ENCODE data around the gene SHISA9. TPM values are rescaled to one million over a fixed set of nuclear protein-coding genes. Genes with fewer than 3 reads are reported as not detected.

SHISA9 gene
- total RNA-seq, 2 donors from 2014 or later, result 0.41 to 0.47 TPM

GRCh38 chr16:12899529-12900143 lies 1.8 kb upstream of the SHISA9 start:
- H3K27ac ChIP-seq, result no peak overlapping the region
- H3K9me3 ChIP-seq, result no peaks in the 10 kb centered on the region
- TF ChIP-seq, protein P1, sequence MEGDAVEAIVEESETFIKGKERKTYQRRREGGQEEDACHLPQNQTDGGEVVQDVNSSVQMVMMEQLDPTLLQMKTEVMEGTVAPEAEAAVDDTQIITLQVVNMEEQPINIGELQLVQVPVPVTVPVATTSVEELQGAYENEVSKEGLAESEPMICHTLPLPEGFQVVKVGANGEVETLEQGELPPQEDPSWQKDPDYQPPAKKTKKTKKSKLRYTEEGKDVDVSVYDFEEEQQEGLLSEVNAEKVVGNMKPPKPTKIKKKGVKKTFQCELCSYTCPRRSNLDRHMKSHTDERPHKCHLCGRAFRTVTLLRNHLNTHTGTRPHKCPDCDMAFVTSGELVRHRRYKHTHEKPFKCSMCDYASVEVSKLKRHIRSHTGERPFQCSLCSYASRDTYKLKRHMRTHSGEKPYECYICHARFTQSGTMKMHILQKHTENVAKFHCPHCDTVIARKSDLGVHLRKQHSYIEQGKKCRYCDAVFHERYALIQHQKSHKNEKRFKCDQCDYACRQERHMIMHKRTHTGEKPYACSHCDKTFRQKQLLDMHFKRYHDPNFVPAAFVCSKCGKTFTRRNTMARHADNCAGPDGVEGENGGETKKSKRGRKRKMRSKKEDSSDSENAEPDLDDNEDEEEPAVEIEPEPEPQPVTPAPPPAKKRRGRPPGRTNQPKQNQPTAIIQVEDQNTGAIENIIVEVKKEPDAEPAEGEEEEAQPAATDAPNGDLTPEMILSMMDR (IDR thresholded peaks at IDR 0.05), result no peak
- no peak for DNase-seq (ENCODE audit: low spot score)
- peaks cover 8 to 18% of the 10 kb centered on the region in 2 donors for H3K27me3 ChIP-seq
- no peaks in the 10 kb centered on the region for H3K36me3 ChIP-seq
- peaks cover 0 to 31% of the 10 kb centered on the region in 2 donors for H3K4me1 ChIP-seq
- no peak overlapping the region for H3K4me3 ChIP-seq

DNA sequence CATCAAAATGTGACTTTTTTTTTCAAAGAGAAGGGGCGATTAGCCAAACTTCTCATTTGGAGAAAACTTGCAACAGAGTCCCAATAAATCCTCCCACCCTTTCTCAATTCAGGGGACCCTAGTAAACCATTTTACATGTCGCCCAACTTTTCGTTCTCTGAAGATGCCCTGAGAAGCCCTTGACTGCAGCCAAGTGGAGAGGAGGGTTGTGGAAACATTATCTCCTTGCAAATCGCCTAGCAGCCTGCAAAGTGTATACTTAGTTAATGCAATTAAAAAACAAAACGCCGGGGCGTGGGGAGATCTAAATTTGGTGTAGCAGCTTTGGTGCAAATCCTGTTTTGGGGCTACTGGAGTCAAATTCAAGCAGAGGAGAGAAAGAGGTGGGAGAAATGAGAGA lies 1.2 kb upstream of the SHISA9 start:
- TF ChIP-seq, protein P1 (IDR thresholded peaks at IDR 0.05), result no peak
- H3K4me3 ChIP-seq, result no peak overlapping the region

GRCh38 chr16:12900599-12901203 lies 697 bp upstream of the SHISA9 start:
- DNase-seq (ENCODE audit: low spot score), result no peak
- Histone ChIP-seq H3K27ac (no peak overlapping the region), H3K4me1 (peaks cover 0 to 31% of the 10 kb centered on the region in 2 donors), H3K27me3 (peaks cover 8 to 22% of the 10 kb centered on the region in 2 donors), H3K36me3 (no peaks in the 10 kb centered on the region), H3K4me3 (peak overlapping the region in 1 of 2 donors; percentile 40), H3K9me3 (no peaks in the 10 kb centered on the region)
- TF ChIP-seq, protein P1 (IDR thresholded peaks at IDR 0.05), result no peak

More for the DNA sequence above, 1.2 kb upstream of the SHISA9 start:
- Histone ChIP-seq H3K36me3 (no peaks in the 10 kb centered on the region), H3K27me3 (peaks cover 8 to 22% of the 10 kb centered on the region in 2 donors), H3K4me1 (peaks cover 0 to 31% of the 10 kb centered on the region in 2 donors), H3K9me3 (no peaks in the 10 kb centered on the region), H3K27ac (no peak overlapping the region)
- no peak for DNase-seq (ENCODE audit: low spot score)

- H3K27ac ChIP-seq, result no peak overlapping the region
- no peaks in the 10 kb centered on the region for H3K36me3 ChIP-seq
- DNase-seq (ENCODE audit: low spot score), result no peak
- no peaks in the 10 kb centered on the region for H3K9me3 ChIP-seq
- H3K4me3 ChIP-seq, result peak overlapping the region in 1 of 2 donors; percentile 40
- H3K27me3 ChIP-seq, result peaks cover 8 to 22% of the 10 kb centered on the region in 2 donors
- TF ChIP-seq, protein P1 (IDR thresholded peaks at IDR 0.05), result no peak
- H3K4me1 ChIP-seq, result peaks cover 0 to 31% of the 10 kb centered on the region in 2 donors
These were observed 198 bp upstream of the SHISA9 start for GRCh38 chr16:12901204-12901596.

DNA sequence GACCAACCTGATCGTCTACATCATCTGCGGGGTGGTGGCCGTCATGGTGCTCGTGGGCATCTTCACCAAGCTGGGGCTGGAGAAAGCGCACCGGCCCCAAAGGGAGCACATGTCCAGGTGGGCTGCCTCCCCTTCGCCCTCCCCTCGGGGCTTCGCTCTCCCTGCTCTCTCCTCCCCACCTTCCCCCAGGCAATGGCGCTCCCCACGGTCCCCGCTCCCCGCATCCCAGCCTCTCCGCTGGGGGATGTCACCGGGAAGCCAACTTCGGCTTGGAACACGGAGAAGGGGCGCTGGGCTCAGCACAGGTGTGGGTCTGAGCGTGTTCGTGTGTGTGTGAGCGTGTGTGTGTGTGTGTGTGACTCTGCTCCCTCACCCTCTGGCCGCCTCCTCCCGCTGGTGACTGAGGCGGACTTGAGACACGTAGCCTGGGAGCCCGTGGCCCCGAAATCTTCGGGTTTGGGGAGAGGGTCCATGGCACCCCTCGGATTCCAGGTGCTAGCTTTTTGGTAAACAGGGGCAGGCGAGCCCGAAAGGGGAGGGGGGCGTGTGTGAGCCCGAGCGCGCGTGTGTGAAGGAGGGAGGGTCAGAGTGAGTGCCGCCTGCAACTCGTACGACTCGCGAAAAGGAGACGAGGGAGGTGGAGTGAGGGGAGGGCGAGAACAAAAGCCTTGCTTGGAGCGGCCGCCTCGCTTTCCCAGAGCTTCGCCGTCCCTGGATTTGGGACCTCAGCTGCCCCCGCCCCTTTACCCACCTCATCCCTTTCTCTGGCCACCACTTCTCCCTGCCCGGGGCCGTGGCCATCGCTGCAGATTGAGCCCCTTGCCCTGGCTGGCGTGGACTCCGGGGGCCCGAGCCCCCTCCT lies 1.3 kb downstream of the SHISA9 start:
- no peaks in the 10 kb centered on the region for H3K36me3 ChIP-seq
- peaks cover 0 to 31% of the 10 kb centered on the region in 2 donors for H3K4me1 ChIP-seq
- H3K27ac ChIP-seq, result no peak overlapping the region
- DNase-seq (ENCODE audit: low spot score), result no peak
- TF ChIP-seq, protein P1 (IDR thresholded peaks at IDR 0.05), result no peak
- H3K9me3 ChIP-seq, result no peaks in the 10 kb centered on the region
- H3K4me3 ChIP-seq, result peak overlapping the region; percentile 14 to 40
- peaks cover 8 to 22% of the 10 kb centered on the region in 2 donors for H3K27me3 ChIP-seq
